ENCODE measurements around the gene GALNT18.
"Not testable (repeated sequence)": the region's sequence is repeated elsewhere in the genome, so short reads cannot be mapped to it uniquely, and the experiment has no call there.

GALNT18 gene

GRCh38 chr11:11370255-11370961 lies 251.4 kb downstream of the GALNT18 start:
- H3K27ac ChIP-seq: no peak overlapping the region
- no peak for TF ChIP-seq ZFX (IDR thresholded peaks at IDR 0.05)
- TF ChIP-seq CTCF (conservative IDR thresholded peaks at IDR 0.05): no peak

GRCh38 chr11:11366793-11367192 lies 255.0 kb downstream of the GALNT18 start:
- no peak for TF ChIP-seq ZFX (IDR thresholded peaks at IDR 0.05)
- TF ChIP-seq CTCF (conservative IDR thresholded peaks at IDR 0.05): no peak
- no peak overlapping the region for H3K27ac ChIP-seq

- no peak overlapping the region for H3K27ac ChIP-seq
- TF ChIP-seq ZFX (IDR thresholded peaks at IDR 0.05): no peak
- no peak for TF ChIP-seq CTCF (conservative IDR thresholded peaks at IDR 0.05)
These were observed 258.1 kb downstream of the GALNT18 start for GRCh38 chr11:11363674-11364073.

GRCh38 chr11:11359611-11360010 lies 262.2 kb downstream of the GALNT18 start:
- H3K27ac ChIP-seq: no peak overlapping the region
- TF ChIP-seq ZFX (IDR thresholded peaks at IDR 0.05): no peak
- TF ChIP-seq CTCF (conservative IDR thresholded peaks at IDR 0.05): no peak

- TF ChIP-seq ZFX (IDR thresholded peaks at IDR 0.05): no peak
- TF ChIP-seq CTCF (conservative IDR thresholded peaks at IDR 0.05): no peak
These were observed 265.0 kb downstream of the GALNT18 start for GRCh38 chr11:11356842-11357241.

GRCh38 chr11:11352878-11353277 lies 268.9 kb downstream of the GALNT18 start, which contains the start of gene CSNK2A3:
TSS of gene CSNK2A3 (minus strand) at chr11:11353250. CDS start at chr11:11353119, 131 bp downstream.
- H3K27ac ChIP-seq: not testable (repeated sequence)

More at GRCh38 chr11:11356842-11357241, 265.0 kb downstream of the GALNT18 start:
- no peak overlapping the region for H3K27ac ChIP-seq

GRCh38 chr11:11351851-11352250 lies 270.0 kb downstream of the GALNT18 start:
- not testable (repeated sequence) for H3K27ac ChIP-seq

- no peak for TF ChIP-seq ZFX (IDR thresholded peaks at IDR 0.05)
These were observed 270.7 kb downstream of the GALNT18 start for GRCh38 chr11:11351042-11351586.

GRCh38 chr11:11349870-11350337 lies 271.9 kb downstream of the GALNT18 start:
- H3K27ac ChIP-seq: no peak overlapping the region
- no peak for TF ChIP-seq ZFX (IDR thresholded peaks at IDR 0.05)
- TF ChIP-seq CTCF (conservative IDR thresholded peaks at IDR 0.05): no peak

More at GRCh38 chr11:11351042-11351586, 270.7 kb downstream of the GALNT18 start:
- H3K27ac ChIP-seq: no peak overlapping the region
